ENCODE measurements around the gene ACOX3. TPM values are rescaled to one million over a fixed set of nuclear protein-coding genes. Genes with fewer than 3 reads are reported as not detected.
A peak's percentile ranks its signal among the peaks of the same experiment; 100 is the strongest.

Gene ACOX3
- total RNA-seq, 4 donors from 2014 or later: 32.0 to 77.2 (median 43.8) TPM

- intact Hi-C loops (cut with DNase I): no loop called here
- H3K4me3 ChIP-seq: no peak overlapping the region
- peaks cover 29 to 51% (median 44%) of the 10 kb centered on the region in 4 donors for H3K4me1 ChIP-seq
- no peaks in the 10 kb centered on the region for H3K27me3 ChIP-seq
- H3K27ac ChIP-seq (replicated peaks in 1 of 4): peak overlapping the region; percentile 80 to 85 (median 85)
- 44% methylated on average over 2 of the region's 2 CpGs for WGBS
- peak in 2 of 3 experiments; percentile 4 to 35 for TF ChIP-seq CTCF (IDR thresholded peaks at IDR 0.05)
- no peak for TF ChIP-seq POLR2AphosphoS5 (IDR thresholded peaks at IDR 0.05)
- no peak for TF ChIP-seq EP300 (IDR thresholded peaks at IDR 0.05)
- TF ChIP-seq POLR2A (IDR thresholded peaks at IDR 0.05; ENCODE audit: low read depth): no peak
- no peaks in the 10 kb centered on the region for H3K36me3 ChIP-seq
- H3K9me3 ChIP-seq: peaks cover 0 to 4% (median 0%) of the 10 kb centered on the region in 4 donors
- DNase-seq (ENCODE audit: extremely low spot score): no peak
These were observed 120.2 kb downstream of the ACOX3 start for GRCh38 chr4:8320386-8320750.

- no peaks in the 10 kb centered on the region for H3K27me3 ChIP-seq
- intact Hi-C loops (cut with DNase I): loop anchor here (5.0 kb wide), 2 partner anchors 43 to 82 kb away; no protein-coding TSS in a partner anchor
- peaks cover 0 to 4% (median 0%) of the 10 kb centered on the region in 4 donors for H3K9me3 ChIP-seq
- no peak for DNase-seq (ENCODE audit: extremely low spot score)
- H3K36me3 ChIP-seq: no peaks in the 10 kb centered on the region
- H3K4me1 ChIP-seq: peaks cover 34 to 50% (median 47%) of the 10 kb centered on the region in 4 donors
- H3K27ac ChIP-seq (replicated peaks in 1 of 4): peak overlapping the region; percentile 80 to 85 (median 85)
- TF ChIP-seq EP300 (IDR thresholded peaks at IDR 0.05): peak; percentile 28
- peak; percentile 65 to 92 for TF ChIP-seq POLR2AphosphoS5 (IDR thresholded peaks at IDR 0.05)
- no peak for TF ChIP-seq CTCF (IDR thresholded peaks at IDR 0.05)
- H3K4me3 ChIP-seq: no peak overlapping the region
- WGBS: 34% methylated on average over 8 of the region's 13 CpGs
These were observed 120.7 kb downstream of the ACOX3 start for GRCh38 chr4:8319731-8320385.

- Histone ChIP-seq H3K36me3 (no peaks in the 10 kb centered on the region), H3K27ac (replicated peaks in 1 of 4) (peak overlapping the region; percentile 80 to 85 (median 85)), H3K4me1 (peaks cover 34 to 51% (median 47%) of the 10 kb centered on the region in 4 donors), H3K27me3 (no peaks in the 10 kb centered on the region), H3K4me3 (no peak overlapping the region), H3K9me3 (peaks cover 0 to 4% (median 0%) of the 10 kb centered on the region in 4 donors)
- no peak for TF ChIP-seq POLR2AphosphoS5 (IDR thresholded peaks at IDR 0.05)
- no peak for TF ChIP-seq CTCF (IDR thresholded peaks at IDR 0.05)
- TF ChIP-seq POLR2A (IDR thresholded peaks at IDR 0.05; ENCODE audit: low read depth): no peak
- no peak for TF ChIP-seq EP300 (IDR thresholded peaks at IDR 0.05)
- intact Hi-C loops (cut with DNase I): loop anchor here (5.0 kb wide), 2 partner anchors 42 to 83 kb away; no protein-coding TSS in a partner anchor
- WGBS: 81% methylated on average over 6 of the region's 6 CpGs
- no peak for DNase-seq (ENCODE audit: extremely low spot score)
These were observed 121.5 kb downstream of the ACOX3 start for GRCh38 chr4:8319061-8319460.

- no peak for DNase-seq (ENCODE audit: extremely low spot score)
- intact Hi-C loops (cut with DNase I): loop anchor here (5.0 kb wide), 2 partner anchors 41 to 84 kb away; no protein-coding TSS in a partner anchor
These were observed 122.0 kb downstream of the ACOX3 start for GRCh38 chr4:8318509-8318908.

DNA sequence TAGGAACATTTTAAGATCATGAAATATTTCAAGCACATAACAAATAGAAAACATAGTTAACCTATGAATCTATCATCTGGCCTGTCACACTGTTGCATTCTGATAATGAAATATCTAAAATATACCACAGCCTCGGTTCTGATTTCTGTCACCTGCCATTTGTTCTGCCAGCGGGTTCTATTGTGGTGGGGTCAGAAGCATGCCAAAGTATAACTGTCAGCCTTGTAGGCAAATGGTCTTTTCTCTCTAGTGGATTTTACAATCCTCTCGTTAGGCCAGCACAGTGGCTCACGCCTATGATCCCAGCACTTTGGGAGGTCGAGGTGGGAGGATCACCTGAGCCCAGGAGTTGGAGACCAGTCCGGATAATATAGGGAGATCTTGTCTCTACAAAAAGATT is 123.0 kb downstream of the ACOX3 start:
- no peaks in the 10 kb centered on the region for H3K9me3 ChIP-seq
- intact Hi-C loops (cut with DNase I): loop anchor here (5.0 kb wide), 2 partner anchors 40 to 85 kb away; no protein-coding TSS in a partner anchor
- no peak overlapping the region for H3K4me3 ChIP-seq
- H3K36me3 ChIP-seq: no peaks in the 10 kb centered on the region
- H3K27ac ChIP-seq (replicated peaks in 1 of 4): peak overlapping the region in 1 of 4 donors; percentile 85
- TF ChIP-seq POLR2AphosphoS5 (IDR thresholded peaks at IDR 0.05): no peak
- no peak for TF ChIP-seq EP300 (IDR thresholded peaks at IDR 0.05)
- no peak for TF ChIP-seq POLR2A (IDR thresholded peaks at IDR 0.05; ENCODE audit: low read depth)
- no peak for TF ChIP-seq CTCF (IDR thresholded peaks at IDR 0.05)
- H3K4me1 ChIP-seq: peaks cover 34 to 51% (median 47%) of the 10 kb centered on the region in 4 donors
- WGBS: 87% methylated on average over 6 of the region's 6 CpGs
- H3K27me3 ChIP-seq: no peaks in the 10 kb centered on the region
- DNase-seq (ENCODE audit: extremely low spot score): no peak

More at GRCh38 chr4:8318509-8318908, 122.0 kb downstream of the ACOX3 start:
- TF ChIP-seq EP300 (IDR thresholded peaks at IDR 0.05): no peak
- Histone ChIP-seq H3K4me3 (no peak overlapping the region), H3K9me3 (no peaks in the 10 kb centered on the region), H3K27ac (replicated peaks in 1 of 4) (peak overlapping the region; percentile 80 to 85 (median 85)), H3K36me3 (no peaks in the 10 kb centered on the region), H3K27me3 (no peaks in the 10 kb centered on the region), H3K4me1 (peaks cover 34 to 51% (median 47%) of the 10 kb centered on the region in 4 donors)
- WGBS: 96% methylated on average over 6 of the region's 7 CpGs

All from esophagus muscularis mucosa (tissue), 4 donors.